Liver (tissue), 9 donors: Measurements from ENCODE around the gene UGT1A7. TPM values are rescaled to one million over a fixed set of nuclear protein-coding genes. Genes with fewer than 3 reads are reported as not detected.

ENCODE experiments used
- DNase-seq: peaks from one replicate; pipeline ENCODE4 v3.0.0-alpha.2; 2017; ENCODE audit warnings: low spot score
- H3K27ac ChIP-seq, 2 donors: one replicate each; pipeline ENCODE4 v1.7.0; 2013; ENCODE audit warnings: inconsistent platforms in 2 of 2, low read length in 2 of 2, control low read depth in 1 of 2, low read depth in 1 of 2, mild to moderate bottlenecking in 1 of 2
- H3K27me3 ChIP-seq, 4 donors: one replicate each; pipeline versions ENCODE4 v1.6.1 to v1.7.0; 2013; ENCODE audit warnings: low read length in 3 of 4, inconsistent platforms in 1 of 4, mild to moderate bottlenecking in 1 of 4, moderate library complexity in 1 of 4; ENCODE audit not compliant: control insufficient read depth in 4 of 4, insufficient read depth in 4 of 4
- H3K36me3 ChIP-seq, 4 donors: one replicate each; pipeline versions ENCODE4 v1.6.1 to v1.7.0; 2013; ENCODE audit warnings: low read length in 3 of 4, mild to moderate bottlenecking in 3 of 4, low read depth in 1 of 4, moderate library complexity in 1 of 4; ENCODE audit not compliant: control insufficient read depth in 4 of 4, insufficient read depth in 3 of 4
- H3K4me1 ChIP-seq, 4 donors: one replicate each; pipeline versions ENCODE4 v1.6.1 to v1.7.0; 2013; ENCODE audit warnings: low read length in 3 of 4, mild to moderate bottlenecking in 3 of 4, moderate library complexity in 1 of 4; ENCODE audit not compliant: control insufficient read depth in 4 of 4, insufficient read depth in 4 of 4
- H3K4me3 ChIP-seq, 3 donors: one replicate each; pipeline versions ENCODE4 v1.6.1 to v1.7.0; 2013; ENCODE audit warnings: low read length in 3 of 3, control low read depth in 1 of 3, low read depth in 1 of 3, mild to moderate bottlenecking in 1 of 3
- H3K9ac ChIP-seq, 2 donors: one replicate each; pipeline ENCODE4 v1.7.0; 2013; ENCODE audit warnings: low read length in 2 of 2, mild to moderate bottlenecking in 2 of 2, moderate library complexity in 2 of 2, control low read depth in 1 of 2, low read depth in 1 of 2
- H3K9me3 ChIP-seq, 4 donors: one replicate each; pipeline versions ENCODE4 v1.6.1 to v1.7.0; 2013; ENCODE audit warnings: low read length in 3 of 4; ENCODE audit not compliant: control insufficient read depth in 4 of 4
- ATF3 ChIP-seq: IDR thresholded peaks from 2 replicates; pipeline ENCODE4 v1.6.1; 2016; ENCODE audit warnings: antibody characterized with exemption
- CTCF ChIP-seq: fragments of 150-350 bp; IDR thresholded peaks from 2 replicates; pipeline ENCODE4 v1.5.1; 2017; ENCODE audit warnings: improper control_type of control experiment, low read depth, low read length; ENCODE audit not compliant: missing input control
- EGR1 ChIP-seq, 2 donors: IDR thresholded peaks; 2 replicates each; pipeline ENCODE4 v1.6.1; 2016 to 2018; ENCODE audit warnings: antibody characterized with exemption in 2 of 2, low read depth in 2 of 2
- FOXA1 ChIP-seq: IDR thresholded peaks from 2 replicates; pipeline ENCODE4 v1.6.1; 2016; ENCODE audit warnings: antibody characterized with exemption
- FOXA2 ChIP-seq: IDR thresholded peaks from 2 replicates; pipeline ENCODE4 v1.6.1; 2016; ENCODE audit warnings: antibody characterized with exemption
- GABPA ChIP-seq, 2 donors: IDR thresholded peaks in 1 of 2; conservative IDR thresholded peaks in 1 of 2; 2 replicates each; pipeline ENCODE4 v1.6.1; 2016; ENCODE audit warnings: antibody characterized with exemption in 2 of 2, mild to moderate bottlenecking in 1 of 2, moderate library complexity in 1 of 2
- HNF4A ChIP-seq, 2 donors: conservative IDR thresholded peaks; 2 replicates each; pipeline ENCODE4 v1.6.1; 2016; ENCODE audit warnings: antibody characterized with exemption in 2 of 2, mild to moderate bottlenecking in 2 of 2
- HNF4G ChIP-seq: IDR thresholded peaks from 2 replicates; pipeline ENCODE4 v1.6.1; 2016; ENCODE audit warnings: antibody characterized with exemption
- JUND ChIP-seq, 2 donors: IDR thresholded peaks; 2 replicates each; pipeline ENCODE4 v1.6.1; 2016; ENCODE audit warnings: antibody characterized with exemption in 2 of 2
- MAX ChIP-seq: IDR thresholded peaks from 2 replicates; pipeline ENCODE4 v1.6.1; 2016; ENCODE audit warnings: antibody characterized with exemption
- NR2F2 ChIP-seq: IDR thresholded peaks from 2 replicates; pipeline ENCODE4 v1.6.1; 2016; ENCODE audit warnings: antibody characterized with exemption
- RAD21 ChIP-seq, 2 donors: IDR thresholded peaks; 2 replicates each; pipeline ENCODE4 v1.6.1; 2016; ENCODE audit warnings: antibody characterized with exemption in 2 of 2, mild to moderate bottlenecking in 2 of 2
- REST ChIP-seq: IDR thresholded peaks from 2 replicates; pipeline ENCODE4 v1.6.1; 2016; ENCODE audit warnings: antibody characterized with exemption, mild to moderate bottlenecking
- RXRA ChIP-seq, 2 donors: IDR thresholded peaks; 2 replicates each; pipeline ENCODE4 v1.6.1; 2017 to 2018; ENCODE audit warnings: antibody characterized with exemption in 2 of 2, mild to moderate bottlenecking in 1 of 2
- SP1 ChIP-seq: IDR thresholded peaks from 2 replicates; pipeline ENCODE4 v1.6.1; 2018; ENCODE audit warnings: antibody characterized with exemption, mild to moderate bottlenecking
- TAF1 ChIP-seq: conservative IDR thresholded peaks from 2 replicates; pipeline ENCODE4 v1.6.1; 2016; ENCODE audit warnings: antibody characterized with exemption, mild to moderate bottlenecking
- YY1 ChIP-seq: IDR thresholded peaks from 2 replicates; pipeline ENCODE4 v1.6.1; 2016; ENCODE audit warnings: antibody characterized with exemption, mild to moderate bottlenecking
- ZBTB33 ChIP-seq: IDR thresholded peaks from 2 replicates; pipeline ENCODE4 v1.6.1; 2016; ENCODE audit warnings: antibody characterized with exemption
- WGBS: extraction: QIAGEN DNeasy Blood & Tissue Kit; methylation state at CpG from one replicate; pipeline ENCODE4 v1.1.7; 2013; 5-methylcytosine and 5-hydroxymethylcytosine counted together
- polyA plus RNA-seq, 2 donors: library from polyadenylated mRNA; stranded (reverse) in 1 of 2; unstranded in 1 of 2; fragments of 200-250 nt in 1 of 2; fragments of >200 nt in 1 of 2; fragmentation: Nextera tagmentation in 1 of 2; extraction: Ambion mirVana in 1 of 2; gene quantifications; one replicate each; pipeline versions ENCODE4 v1.2.1 to v1.2.3, GENCODE V29; 2013 to 2015
- total RNA-seq, 2 donors: library from RNA; depleted of rRNA; stranded (reverse); fragments of >200 nt; gene quantifications; one replicate each; pipeline ENCODE4 v1.2.3, GENCODE V29; 2014
- donor health status: healthy.
- donor health status: healthy.
- donor health status: healthy.
- donor health status: healthy.
- donor health status: healthy.

The UGT1A7 gene
- total and polyA plus RNA-seq, 4 donors = 0.02 to 2.2 (median 0.38) TPM; not detected in 1

- H3K4me1 ChIP-seq = peaks cover 6 to 38% (median 24%) of the 10 kb centered on the region in 4 donors
- no peaks in the 10 kb centered on the region for H3K36me3 ChIP-seq
- no peak for TF ChIP-seq ATF3
- no peak for TF ChIP-seq RAD21 (IDR thresholded peaks at IDR 0.05)
- TF ChIP-seq EGR1 (IDR thresholded peaks at IDR 0.05; ENCODE audit: low read depth in 2 of 2) = no peak
- TF ChIP-seq HNF4G = no peak
- no peak for TF ChIP-seq FOXA1
- no peak for TF ChIP-seq TAF1
- no peak for TF ChIP-seq FOXA2
- no peak for TF ChIP-seq ZBTB33
- no peak for TF ChIP-seq NR2F2
- TF ChIP-seq HNF4A (conservative IDR thresholded peaks at IDR 0.05) = no peak
- no peak for TF ChIP-seq JUND (IDR thresholded peaks at IDR 0.05)
- no peak for TF ChIP-seq GABPA (IDR thresholded peaks at IDR 0.05 in 1 of 2, conservative IDR thresholded peaks at IDR 0.05 in 1 of 2)
- no peak for TF ChIP-seq RXRA (IDR thresholded peaks at IDR 0.05)
- no peak for TF ChIP-seq CTCF
- no peak for TF ChIP-seq MAX
- TF ChIP-seq YY1 = no peak
- TF ChIP-seq REST = no peak
- no peak for TF ChIP-seq SP1
- no peak for DNase-seq
- H3K9me3 ChIP-seq = no peaks in the 10 kb centered on the region
- H3K9ac ChIP-seq = no peak overlapping the region
- no peaks in the 10 kb centered on the region for H3K27me3 ChIP-seq
- H3K4me3 ChIP-seq = no peak overlapping the region
- WGBS = 95% methylated on average over 6 of the region's 6 CpGs
- H3K27ac ChIP-seq = no peak overlapping the region
Measured at GRCh38 chr2:233820774-233821105, 139.0 kb downstream of the UGT1A7 start.
